ENCODE measurements around the gene PPFIBP2. TPM values are rescaled to one million over a fixed set of nuclear protein-coding genes. Genes with fewer than 3 reads are reported as not detected.

Gene PPFIBP2
- total RNA-seq, 6 donors from 2014 or later = 10.6 to 63.9 (median 36.7) TPM

GRCh38 chr11:7473717-7474116 is 40.1 kb upstream of the PPFIBP2 start:
- no peak for DNase-seq
- H3K27me3 ChIP-seq = no peaks in the 10 kb centered on the region
- H3K27ac ChIP-seq = no peak overlapping the region
- ATAC-seq (ENCODE audit: low FRiP score in 2 of 2) = no peak
- TF ChIP-seq POLR2AphosphoS5 (IDR thresholded peaks at IDR 0.05) (no peak), EP300 (IDR thresholded peaks at IDR 0.05) (no peak), POLR2A (IDR thresholded peaks at IDR 0.05) (no peak)
- TF ChIP-seq, protein P1, sequence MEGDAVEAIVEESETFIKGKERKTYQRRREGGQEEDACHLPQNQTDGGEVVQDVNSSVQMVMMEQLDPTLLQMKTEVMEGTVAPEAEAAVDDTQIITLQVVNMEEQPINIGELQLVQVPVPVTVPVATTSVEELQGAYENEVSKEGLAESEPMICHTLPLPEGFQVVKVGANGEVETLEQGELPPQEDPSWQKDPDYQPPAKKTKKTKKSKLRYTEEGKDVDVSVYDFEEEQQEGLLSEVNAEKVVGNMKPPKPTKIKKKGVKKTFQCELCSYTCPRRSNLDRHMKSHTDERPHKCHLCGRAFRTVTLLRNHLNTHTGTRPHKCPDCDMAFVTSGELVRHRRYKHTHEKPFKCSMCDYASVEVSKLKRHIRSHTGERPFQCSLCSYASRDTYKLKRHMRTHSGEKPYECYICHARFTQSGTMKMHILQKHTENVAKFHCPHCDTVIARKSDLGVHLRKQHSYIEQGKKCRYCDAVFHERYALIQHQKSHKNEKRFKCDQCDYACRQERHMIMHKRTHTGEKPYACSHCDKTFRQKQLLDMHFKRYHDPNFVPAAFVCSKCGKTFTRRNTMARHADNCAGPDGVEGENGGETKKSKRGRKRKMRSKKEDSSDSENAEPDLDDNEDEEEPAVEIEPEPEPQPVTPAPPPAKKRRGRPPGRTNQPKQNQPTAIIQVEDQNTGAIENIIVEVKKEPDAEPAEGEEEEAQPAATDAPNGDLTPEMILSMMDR (IDR thresholded peaks at IDR 0.05) = no peak
- no peaks in the 10 kb centered on the region for H3K4me1 ChIP-seq
- H3K9me3 ChIP-seq = no peaks in the 10 kb centered on the region
- no peaks in the 10 kb centered on the region for H3K36me3 ChIP-seq
- WGBS, 2 donors = 47% methylated on average over 1 of the region's 1 CpG; no CpG with 5 or more reads in 1 of the 2 donors
- H3K4me3 ChIP-seq = no peak overlapping the region

- DNase-seq (no peak), ATAC-seq (ENCODE audit: low FRiP score in 2 of 2) (no peak)
- WGBS, 2 donors = 51 to 66% methylated on average over 2 of the region's 2 CpGs
- Histone ChIP-seq H3K4me3 (no peak overlapping the region), H3K27ac (no peak overlapping the region), H3K9me3 (no peaks in the 10 kb centered on the region), H3K27me3 (no peaks in the 10 kb centered on the region), H3K4me1 (peaks cover 0 to 4% (median 0%) of the 10 kb centered on the region in 4 donors), H3K36me3 (no peaks in the 10 kb centered on the region)
- TF ChIP-seq POLR2AphosphoS5 (IDR thresholded peaks at IDR 0.05) = no peak
- no peak for TF ChIP-seq POLR2A (IDR thresholded peaks at IDR 0.05)
- TF ChIP-seq, protein P1 (IDR thresholded peaks at IDR 0.05) = no peak
- TF ChIP-seq EP300 (IDR thresholded peaks at IDR 0.05) = no peak
Observed at GRCh38 chr11:7480113-7480512, 33.7 kb upstream of the PPFIBP2 start.

DNA sequence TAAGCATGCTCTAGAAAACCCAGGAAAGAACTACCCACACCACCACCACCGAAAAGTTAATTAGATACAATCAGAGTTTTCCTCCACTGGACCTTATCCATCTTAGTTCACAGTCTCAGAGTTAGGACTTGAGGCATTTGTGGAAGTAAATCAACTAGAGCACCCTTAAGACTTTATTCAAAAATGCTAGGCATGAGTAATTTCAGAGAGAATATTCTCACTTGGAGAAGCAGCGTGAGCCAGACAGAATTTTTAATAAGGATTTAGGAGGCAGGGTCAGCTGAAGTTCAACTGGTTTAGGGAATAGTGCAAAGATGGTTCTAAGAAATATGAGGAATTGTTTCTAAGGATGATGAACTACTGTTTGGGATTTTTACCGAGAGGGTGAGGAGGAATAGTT is 29.7 kb upstream of the PPFIBP2 start:
- no peaks in the 10 kb centered on the region for H3K9me3 ChIP-seq
- peak overlapping the region in 1 of 4 donors; percentile 19 for H3K27ac ChIP-seq
- no peak for TF ChIP-seq POLR2AphosphoS5 (IDR thresholded peaks at IDR 0.05)
- TF ChIP-seq, protein P1 (IDR thresholded peaks at IDR 0.05) = no peak
- TF ChIP-seq POLR2A (IDR thresholded peaks at IDR 0.05) = no peak
- TF ChIP-seq EP300 (IDR thresholded peaks at IDR 0.05) = no peak
- DNase-seq = no peak
- H3K4me3 ChIP-seq = no peak overlapping the region
- ATAC-seq (ENCODE audit: low FRiP score in 2 of 2) = no peak
- WGBS, 2 donors = 80 to 82% methylated on average over 3 of the region's 3 CpGs
- no peaks in the 10 kb centered on the region for H3K36me3 ChIP-seq
- H3K27me3 ChIP-seq = no peaks in the 10 kb centered on the region
- H3K4me1 ChIP-seq = peaks cover 0 to 4% (median 0%) of the 10 kb centered on the region in 4 donors

DNA sequence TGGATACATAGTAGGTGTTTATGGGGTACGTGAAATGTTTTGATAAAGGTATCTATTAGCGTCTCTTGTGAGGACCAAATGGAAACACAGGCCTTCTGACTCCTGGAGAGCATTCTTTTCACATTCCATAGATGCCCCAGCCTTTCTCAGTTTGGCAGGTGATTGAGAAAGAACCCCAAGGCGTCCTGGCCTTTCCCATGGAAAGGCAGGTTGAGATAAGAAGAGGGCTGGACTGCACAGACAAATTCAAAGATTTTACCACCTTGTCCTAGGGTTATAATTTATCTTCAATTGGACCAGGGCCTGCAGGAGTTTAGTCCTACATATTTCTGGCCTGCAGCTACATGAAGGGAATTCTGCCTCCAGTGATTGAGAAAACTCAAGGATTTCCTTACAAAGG is 29.2 kb upstream of the PPFIBP2 start:
- no peaks in the 10 kb centered on the region for H3K9me3 ChIP-seq
- no peaks in the 10 kb centered on the region for H3K27me3 ChIP-seq
- H3K27ac ChIP-seq = peak overlapping the region in 1 of 4 donors; percentile 19
- 59 to 70% methylated on average over 3 of the region's 3 CpGs for WGBS, 2 donors
- no peak for DNase-seq
- no peak overlapping the region for H3K4me3 ChIP-seq
- H3K36me3 ChIP-seq = no peaks in the 10 kb centered on the region
- H3K4me1 ChIP-seq = peaks cover 0 to 4% (median 0%) of the 10 kb centered on the region in 4 donors
- no peak for ATAC-seq (ENCODE audit: low FRiP score in 2 of 2)
- TF ChIP-seq, protein P1 (IDR thresholded peaks at IDR 0.05) = no peak
- no peak for TF ChIP-seq POLR2AphosphoS5 (IDR thresholded peaks at IDR 0.05)
